Stimulated activated CD8-positive, alpha-beta memory T cell treated with anti-CD3 and anti-CD28 coated beads, Interleukin-15, amount 100 ng/mL, for 48 hours (primary cell): ENCODE measurements around the gene PET100.

Source experiments
- DNase-seq, 2 donors: peaks; one replicate each; pipeline ENCODE4 v3.0.0-alpha.2; 2020; ENCODE audit warnings: low read depth in 2 of 2

PET100 gene

DNA sequence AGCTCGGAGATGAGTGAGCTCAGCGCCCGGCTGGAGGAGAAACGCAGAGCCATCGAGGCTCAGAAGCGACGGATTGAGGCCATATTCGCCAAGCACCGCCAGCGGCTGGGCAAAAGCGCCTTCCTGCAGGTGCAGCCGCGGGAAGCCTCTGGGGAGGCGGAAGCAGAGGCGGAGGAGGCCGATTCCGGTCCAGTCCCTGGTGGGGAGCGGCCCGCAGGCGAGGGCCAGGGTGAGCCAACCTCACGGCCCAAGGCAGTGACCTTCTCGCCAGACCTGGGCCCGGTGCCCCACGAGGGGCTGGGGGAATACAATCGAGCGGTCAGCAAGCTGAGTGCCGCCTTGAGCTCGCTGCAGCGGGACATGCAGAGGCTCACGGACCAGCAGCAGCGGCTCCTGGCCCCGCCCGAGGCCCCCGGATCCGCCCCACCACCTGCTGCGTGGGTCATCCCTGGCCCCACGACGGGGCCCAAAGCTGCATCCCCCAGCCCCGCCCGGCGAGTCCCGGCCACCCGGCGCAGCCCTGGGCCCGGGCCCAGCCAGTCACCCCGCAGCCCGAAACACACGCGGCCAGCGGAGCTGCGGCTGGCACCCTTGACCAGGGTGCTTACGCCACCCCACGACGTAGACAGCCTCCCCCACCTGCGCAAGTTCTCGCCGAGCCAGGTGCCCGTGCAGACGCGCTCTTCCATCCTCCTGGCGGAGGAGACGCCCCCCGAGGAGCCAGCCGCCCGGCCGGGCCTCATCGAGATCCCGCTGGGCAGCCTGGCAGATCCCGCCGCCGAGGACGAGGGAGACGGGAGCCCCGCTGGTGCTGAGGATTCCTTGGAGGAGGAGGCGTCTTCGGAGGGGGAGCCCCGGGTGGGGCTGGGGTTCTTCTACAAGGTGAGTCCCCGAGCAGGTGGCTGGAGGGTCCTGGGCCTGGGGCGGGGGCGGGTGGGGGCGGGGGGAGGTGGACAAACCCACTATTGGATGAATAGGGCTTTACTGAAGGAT, 17.0 kb upstream of the PET100 start:
- no peak for DNase-seq

- no peak for DNase-seq
Measured at GRCh38 chr19:7614859-7615741, 14.5 kb upstream of the PET100 start.

DNA sequence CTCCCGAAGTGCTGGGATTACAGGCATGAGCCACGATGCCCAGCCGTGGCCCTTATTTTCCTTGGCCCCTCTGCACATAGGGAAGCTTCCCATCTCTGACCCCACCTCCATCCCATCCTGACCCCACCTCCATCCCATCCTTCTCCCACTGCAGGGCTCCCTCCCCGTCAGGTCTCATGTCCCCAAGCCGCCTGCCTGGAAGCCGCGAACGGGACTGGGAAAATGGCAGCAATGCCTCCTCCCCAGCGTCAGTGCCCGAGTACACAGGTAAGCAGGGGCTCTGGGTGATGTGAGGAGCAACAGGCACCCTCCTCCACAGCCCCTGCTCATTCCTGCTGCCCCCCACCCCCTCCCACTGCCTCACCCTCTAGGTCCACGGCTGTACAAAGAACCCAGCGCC, 12.4 kb upstream of the PET100 start:
- DNase-seq, result no peak

- no peak for DNase-seq
Measured at GRCh38 chr19:7617735-7618134, 11.9 kb upstream of the PET100 start.

- DNase-seq, result no peak
Measured at GRCh38 chr19:7618348-7618747, 11.2 kb upstream of the PET100 start.

GRCh38 chr19:7618771-7619510, 10.7 kb upstream of the PET100 start:
- no peak for DNase-seq

DNA sequence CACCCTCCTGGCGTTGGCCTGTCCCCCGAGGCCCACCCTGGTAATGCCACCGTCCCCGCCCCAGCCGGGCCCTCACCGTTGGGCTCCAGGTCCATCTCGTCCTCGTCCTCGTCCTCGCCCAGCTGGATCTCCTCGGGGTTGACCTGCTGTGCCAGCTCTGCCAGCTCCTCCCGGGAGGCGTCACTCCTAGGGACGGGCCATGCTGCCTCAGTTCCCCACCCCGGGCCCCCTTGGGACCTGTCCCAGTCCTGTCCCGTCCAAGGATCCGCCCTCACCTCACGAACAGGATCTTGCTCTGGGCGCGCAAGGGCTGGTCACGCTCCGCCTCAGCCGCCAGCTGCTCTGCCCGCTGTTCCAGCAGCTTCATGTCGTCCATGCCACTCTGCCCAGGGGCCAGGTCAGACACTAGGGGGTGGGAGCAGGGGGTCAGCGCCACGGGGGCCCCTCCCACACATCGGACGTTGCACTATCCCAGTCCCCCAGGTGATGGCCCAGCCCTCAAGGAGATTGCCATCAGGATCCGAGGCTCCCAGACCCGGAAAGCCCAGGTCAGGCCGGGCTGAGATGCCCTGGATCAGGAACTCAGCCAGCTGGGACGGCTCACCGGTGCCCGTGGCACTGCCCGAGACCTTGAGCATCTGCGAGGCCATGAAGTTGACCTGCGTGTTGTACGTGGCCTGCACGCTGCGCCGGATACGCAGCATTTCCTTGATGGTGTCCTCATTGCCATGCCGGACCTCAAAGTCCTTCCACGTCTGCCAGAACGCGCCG, 9.7 kb upstream of the PET100 start:
- DNase-seq, result no peak

- no peak for DNase-seq
Measured at GRCh38 chr19:7620442-7621412, 8.9 kb upstream of the PET100 start.

GRCh38 chr19:7622933-7623685, 6.5 kb upstream of the PET100 start:
- DNase-seq, result no peak

- DNase-seq, result no peak
Measured at GRCh38 chr19:7623725-7624603, 5.6 kb upstream of the PET100 start.

- DNase-seq, result no peak
Measured at GRCh38 chr19:7624810-7625209, 4.8 kb upstream of the PET100 start.

DNA sequence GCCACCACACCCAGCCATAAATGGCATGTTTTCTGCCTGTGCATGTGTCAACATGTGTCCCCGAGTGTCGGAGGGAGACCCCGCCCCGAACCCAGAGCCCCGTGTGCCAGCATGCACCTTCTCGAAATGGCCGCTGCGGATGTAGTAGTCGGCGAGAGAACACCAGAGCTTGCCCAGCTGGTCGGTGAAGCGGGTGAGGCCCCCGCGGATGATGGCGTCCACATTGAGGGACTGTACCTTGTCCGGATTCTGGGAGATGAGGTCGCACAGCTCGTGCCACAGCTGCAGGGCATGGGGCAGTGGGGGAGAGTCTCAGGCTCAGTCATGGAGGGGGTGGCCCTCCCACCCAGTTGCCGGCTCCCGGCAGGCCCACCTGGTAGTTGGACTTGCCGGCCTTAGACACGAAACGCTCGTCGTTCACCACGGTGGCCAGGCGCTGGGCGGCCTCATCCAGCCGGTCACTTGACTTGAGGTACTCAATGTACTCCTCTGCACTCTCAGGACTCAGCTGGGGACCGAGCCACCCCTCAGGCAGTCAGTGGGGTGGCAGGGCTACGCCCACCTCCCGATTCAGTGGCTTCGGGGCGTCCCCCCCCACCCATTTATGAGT, 3.7 kb upstream of the PET100 start:
- DNase-seq, result no peak

DNA sequence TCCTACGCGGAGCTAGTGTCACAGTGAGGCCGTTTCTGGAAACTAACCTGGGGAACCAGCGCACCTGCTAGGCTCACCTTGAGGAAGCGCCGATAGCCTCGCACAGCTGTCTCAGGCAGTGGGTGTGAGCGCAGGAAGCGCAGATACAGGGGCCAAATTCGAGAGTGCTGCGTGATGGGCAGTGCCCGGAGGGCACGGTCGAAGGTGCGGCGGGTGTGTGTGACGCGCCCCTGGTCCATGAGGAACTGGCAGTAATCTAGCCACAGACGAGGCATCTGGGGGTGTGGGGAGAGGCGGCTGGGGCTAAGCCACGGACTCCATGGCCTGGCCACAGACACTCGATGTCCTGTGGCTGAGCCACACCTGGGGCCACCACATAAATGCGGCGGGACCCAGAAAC, 2.4 kb upstream of the PET100 start:
- no peak for DNase-seq

- no peak for DNase-seq
Measured at GRCh38 chr19:7628589-7629311, 843 bp upstream of the PET100 start.

DNA sequence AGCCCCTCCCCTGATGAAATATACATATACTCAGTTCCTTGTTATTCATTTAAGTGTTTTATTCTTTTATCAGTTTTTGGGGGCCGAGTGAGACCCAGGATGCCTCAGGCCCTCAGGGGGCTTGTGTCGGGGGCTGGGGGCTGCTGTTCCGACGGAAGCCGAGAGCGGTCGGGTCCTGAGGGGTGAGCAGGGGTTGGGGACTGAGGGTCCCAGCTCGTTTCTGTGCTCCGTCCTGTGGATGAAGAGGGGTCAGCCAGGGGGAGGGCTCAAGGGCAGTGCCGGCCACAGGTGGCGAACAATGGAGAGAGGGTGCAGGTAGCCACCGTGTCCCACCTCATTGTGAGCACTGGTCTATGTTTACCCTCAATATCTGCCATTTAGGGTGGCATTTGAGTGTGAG, 2.0 kb downstream of the PET100 start:
- DNase-seq, result no peak

DNA sequence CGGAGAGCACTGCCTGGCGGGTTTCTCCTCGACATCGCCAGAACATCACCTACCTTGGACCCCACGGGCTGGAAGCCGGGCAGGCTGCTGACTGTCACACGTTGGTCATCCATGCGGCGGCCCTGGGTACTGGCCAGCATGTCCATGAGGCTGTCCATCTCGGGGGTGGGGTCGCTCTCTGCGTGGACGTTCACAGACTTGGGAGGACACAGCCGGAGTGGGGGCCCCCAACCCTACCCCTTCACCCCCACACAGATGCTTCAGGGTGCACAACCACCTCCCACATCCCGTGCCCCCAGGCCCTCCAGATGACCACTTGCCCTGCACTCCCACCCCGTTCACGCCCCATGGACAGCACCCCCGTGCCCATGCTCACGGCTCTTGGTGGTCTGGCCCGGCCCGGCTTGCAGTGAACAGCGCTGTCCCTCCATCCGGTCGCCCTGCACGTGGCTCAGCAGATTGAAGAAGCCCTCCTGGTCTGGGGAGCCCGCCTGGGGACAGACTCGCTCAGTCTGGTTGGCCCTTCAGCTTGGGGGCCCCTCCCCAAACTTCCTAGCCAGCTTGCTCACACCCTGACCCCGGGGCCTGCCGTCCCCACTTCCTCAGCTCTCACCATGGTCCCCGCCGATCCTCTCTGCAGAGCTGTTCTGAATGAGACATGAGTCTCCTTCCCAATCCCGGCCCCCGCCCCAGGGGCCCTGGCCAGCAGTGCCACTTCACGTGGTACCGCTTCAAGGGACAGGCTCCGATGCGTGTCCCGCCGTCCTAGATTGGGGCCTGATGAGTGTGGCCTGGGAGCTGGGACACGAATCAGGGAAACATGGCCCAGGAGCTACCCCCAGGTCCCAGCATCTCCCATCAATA, 3.0 kb downstream of the PET100 start:
- no peak for DNase-seq
